GM19463 (cell line): ENCODE measurements around the gene RPL12.

Source experiments
- ATAC-seq: cut with Tn5 transposase; IDR thresholded peaks from one replicate; pipeline ENCODE4 v1.9.1; 2021; ENCODE audit warnings: mild to moderate bottlenecking, moderate library complexity; ENCODE audit not compliant: unreplicated experiment

The RPL12 gene

GRCh38 chr9:127444921-127445850, 6.0 kb downstream of the RPL12 start:
- ATAC-seq = no peak

DNA sequence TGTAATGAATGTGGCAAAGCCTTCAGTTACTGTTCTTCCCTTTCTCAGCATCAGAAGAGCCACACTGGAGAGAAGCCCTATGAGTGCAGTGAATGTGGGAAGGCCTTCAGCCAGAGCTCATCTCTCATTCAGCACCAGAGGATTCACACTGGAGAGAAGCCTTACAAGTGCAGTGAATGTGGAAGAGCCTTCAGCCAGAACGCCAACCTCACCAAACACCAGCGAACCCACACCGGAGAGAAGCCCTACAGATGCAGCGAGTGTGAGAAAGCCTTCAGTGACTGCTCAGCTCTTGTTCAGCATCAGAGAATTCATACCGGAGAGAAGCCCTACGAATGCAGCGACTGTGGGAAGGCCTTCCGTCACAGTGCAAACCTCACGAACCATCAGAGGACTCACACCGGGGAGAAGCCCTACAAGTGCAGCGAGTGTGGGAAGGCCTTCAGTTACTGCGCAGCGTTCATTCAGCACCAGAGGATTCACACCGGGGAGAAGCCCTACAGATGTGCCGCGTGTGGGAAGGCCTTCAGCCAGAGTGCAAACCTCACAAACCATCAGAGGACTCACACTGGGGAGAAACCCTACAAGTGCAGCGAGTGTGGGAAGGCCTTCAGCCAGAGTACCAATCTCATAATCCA, 6.8 kb downstream of the RPL12 start:
- ATAC-seq = no peak

DNA sequence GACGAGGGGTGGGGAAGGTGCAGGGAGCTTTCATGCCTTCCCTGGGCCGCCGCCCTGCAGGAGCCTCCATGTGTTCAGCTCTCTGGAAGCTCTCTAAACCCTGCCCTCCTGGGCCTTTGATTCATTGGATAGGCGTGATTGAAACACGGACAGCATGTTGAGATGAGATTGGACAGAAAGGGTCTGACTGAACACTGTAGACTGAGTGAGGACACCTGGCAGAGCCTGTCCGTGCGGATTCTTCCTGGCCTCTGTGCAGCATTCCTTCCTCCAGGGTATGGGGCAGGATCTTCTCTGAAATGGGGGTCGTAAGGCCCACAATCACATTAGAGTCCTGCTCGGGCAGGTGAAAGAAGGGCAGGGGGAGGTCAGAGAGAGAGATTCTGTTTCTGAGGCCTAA, 12.8 kb downstream of the RPL12 start:
- ATAC-seq = no peak

DNA sequence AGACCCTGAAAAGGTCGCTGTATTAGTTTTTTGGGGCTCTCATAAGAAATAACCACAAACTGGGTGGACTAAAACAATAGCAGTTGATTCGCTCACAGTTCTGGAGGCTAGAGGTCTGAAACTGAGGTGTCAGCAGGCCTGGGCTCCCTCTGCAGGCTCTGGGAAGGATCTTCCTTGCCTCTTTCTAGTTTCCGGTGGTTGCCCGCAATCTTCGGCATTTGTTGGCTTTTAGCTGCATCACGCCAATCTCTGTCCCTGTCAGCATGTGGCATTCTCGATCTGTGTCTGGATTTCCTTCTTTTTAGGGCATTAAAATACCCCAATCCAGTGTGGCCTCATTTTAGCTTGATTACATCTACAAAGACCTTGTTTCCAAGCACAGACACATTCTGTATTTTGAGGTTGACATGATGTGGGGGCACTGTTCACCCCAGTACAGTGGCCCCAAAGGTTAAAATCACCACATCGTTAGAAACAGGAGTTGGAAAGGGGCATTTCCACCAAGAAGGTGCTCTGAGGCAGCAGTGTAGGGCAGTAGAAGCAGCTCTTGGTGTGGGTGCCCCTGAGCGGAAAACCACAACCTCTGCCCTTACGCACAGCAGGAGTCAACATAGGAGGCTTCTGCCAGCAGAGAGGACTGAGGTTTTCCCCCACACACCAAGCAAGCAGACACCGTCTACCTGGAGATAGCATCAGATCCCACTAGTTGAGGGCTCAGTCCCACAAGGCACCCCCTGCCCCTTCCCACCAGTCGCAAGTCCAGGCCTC, 13.5 kb downstream of the RPL12 start:
- no peak for ATAC-seq

- ATAC-seq = no peak
These were observed 20.8 kb downstream of the RPL12 start for GRCh38 chr9:127430415-127430814.

DNA sequence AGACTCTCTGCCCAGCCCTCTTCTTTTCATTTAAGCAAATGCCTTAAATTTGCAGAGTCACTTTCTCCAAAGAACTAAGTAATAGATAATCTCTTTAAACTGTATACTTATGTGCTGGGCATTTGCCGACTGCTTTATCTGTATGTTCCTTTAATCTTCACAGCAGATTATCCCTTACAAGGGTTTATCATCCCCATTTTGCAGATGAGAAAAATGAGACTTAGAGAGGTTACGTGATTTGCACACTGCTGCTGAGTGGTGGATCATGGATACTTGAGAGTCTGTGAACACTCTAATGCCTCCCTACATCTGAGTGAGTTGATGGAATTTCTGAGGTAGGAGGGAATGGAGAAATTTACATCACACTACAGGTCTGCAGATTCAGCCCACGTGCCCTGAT, 22.9 kb downstream of the RPL12 start:
- ATAC-seq = no peak

DNA sequence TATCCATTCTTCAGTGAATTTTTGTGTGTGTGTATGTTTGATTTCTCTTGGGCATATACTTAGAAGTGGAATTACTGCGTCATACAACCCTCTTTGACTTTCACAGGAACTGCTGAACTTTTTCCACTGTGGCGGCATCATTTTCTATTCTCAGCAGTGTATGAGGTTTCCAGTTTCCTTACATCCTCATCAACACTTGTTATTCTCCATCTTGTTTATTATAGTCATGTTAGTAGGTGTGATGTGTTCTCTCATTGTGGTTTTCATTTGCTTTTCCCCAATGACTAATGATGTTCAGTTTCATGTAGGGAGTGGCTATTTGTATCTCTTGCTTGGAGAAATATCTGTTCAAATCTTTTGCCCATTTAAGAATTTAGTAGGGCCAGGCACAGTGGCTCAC, 24.4 kb downstream of the RPL12 start:
- ATAC-seq = no peak

- peak; percentile 17 for ATAC-seq
These were observed 26.6 kb downstream of the RPL12 start for GRCh38 chr9:127424676-127424999.

- peak; percentile 84 for ATAC-seq
These were observed 27.1 kb downstream of the RPL12 start, which contains the start of gene ZNF79 for GRCh38 chr9:127423934-127424675. TSS of gene ZNF79 (plus strand) at chr9:127424382. CDS start at chr9:127424788, 406 bp downstream.

DNA sequence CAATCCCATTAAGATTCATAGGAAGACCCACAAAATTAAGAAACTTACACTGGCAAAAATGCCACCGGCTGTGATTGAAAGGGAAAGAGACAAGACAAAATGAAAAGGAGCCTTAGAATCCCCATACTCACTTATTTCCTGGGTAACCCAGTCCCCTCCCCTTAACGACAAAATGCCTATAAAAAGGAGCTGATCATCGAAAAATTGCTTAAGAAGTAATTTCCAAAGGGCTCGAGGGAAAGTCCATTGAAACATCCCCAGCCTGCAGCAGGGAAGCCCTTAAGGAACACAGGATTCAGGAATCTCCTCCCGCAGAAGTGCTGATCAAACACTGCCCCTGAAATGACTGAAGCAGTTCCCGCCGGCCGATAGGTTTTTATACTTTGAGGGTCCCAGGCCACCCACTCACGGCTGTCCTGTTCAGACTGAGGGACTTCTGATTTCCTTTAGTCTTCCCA, 27.7 kb downstream of the RPL12 start:
- no peak for ATAC-seq

- ATAC-seq = no peak
These were observed 28.4 kb downstream of the RPL12 start for GRCh38 chr9:127422787-127423186.

- ATAC-seq = no peak
These were observed 28.9 kb downstream of the RPL12 start for GRCh38 chr9:127422133-127422782.

DNA sequence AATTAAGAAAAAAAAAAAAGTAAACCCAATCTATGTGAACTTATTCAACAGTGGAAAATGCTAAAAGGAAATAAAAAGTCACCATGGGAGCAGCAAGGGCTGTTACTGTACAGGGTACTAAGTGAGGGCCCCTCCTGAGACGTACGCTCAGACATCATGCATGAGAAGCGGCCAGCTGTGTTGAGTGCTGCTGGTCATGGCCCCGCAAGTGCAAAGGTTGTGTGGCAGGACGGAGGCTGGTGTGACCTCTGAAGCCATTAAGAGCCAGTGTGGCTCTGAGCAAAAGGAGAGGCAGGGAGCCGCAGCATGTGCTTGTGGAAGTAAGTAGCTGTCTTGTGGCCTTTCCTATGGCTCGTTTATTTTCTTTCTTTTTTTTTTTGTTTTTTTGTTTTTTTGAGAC, 30.1 kb downstream of the RPL12 start:
- no peak for ATAC-seq

GRCh38 chr9:127419348-127419747, 31.9 kb downstream of the RPL12 start:
- no peak for ATAC-seq

DNA sequence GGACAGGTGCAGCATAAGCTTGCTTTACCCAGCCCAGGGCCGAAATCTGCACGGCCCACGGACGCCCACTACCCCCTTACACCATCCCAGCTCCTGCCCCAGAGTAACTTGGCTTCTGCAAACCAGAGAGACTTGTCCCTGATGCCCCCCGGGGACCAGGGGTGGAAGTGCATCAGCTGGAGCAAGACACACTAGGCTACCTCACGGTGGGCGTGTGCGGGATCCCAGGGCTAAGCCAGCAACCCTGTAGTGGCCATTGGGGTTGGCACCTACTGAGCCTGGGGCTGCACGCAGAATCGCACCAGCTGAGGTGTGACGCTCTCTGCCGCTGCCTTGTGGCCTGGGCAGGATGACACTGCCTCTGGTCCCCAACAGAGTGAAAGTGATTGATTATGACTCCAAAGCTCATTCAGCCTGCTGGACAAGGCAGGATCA, 33.2 kb downstream of the RPL12 start:
- no peak for ATAC-seq

- no peak for ATAC-seq
These were observed 33.8 kb downstream of the RPL12 start for GRCh38 chr9:127417131-127418036.

DNA sequence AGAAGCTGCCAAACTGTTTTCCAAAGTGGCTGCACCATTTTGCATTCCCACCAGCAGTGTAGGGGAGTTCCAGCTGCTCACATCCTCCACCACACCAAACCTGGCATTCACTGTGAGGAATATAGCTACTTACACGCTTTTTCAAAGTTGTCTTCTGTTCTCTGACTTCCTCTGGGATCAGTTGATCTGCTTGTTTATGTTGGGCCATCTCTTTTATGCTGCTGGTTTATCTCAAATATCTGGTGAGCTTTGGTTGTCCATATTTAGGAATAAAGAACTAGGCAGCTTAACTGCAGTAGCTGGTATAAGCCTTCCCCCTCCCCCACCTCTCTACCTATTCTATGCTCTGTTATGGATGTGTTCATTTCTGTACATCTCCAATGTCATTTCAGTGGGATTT, 35.5 kb downstream of the RPL12 start:
- no peak for ATAC-seq

DNA sequence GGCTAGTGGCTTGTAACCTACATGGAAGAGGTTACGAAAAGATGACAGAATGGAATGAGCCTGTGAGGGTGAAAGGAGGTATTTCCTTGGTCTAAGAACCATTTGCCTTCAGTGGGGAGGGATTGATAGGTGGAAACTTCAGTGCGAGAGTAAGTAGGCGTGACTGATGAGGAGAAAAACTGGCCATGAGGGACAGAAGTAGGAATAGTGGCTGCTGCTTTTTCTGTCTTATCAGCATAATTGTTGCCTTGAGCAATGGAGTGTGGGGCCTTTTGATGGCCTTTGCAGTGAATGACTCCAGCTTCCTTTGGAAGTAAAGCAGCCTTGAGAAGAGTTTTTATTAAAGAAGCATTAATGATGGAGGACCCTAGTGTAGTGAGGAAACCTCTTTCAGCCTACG, 36.1 kb downstream of the RPL12 start:
- no peak for ATAC-seq

DNA sequence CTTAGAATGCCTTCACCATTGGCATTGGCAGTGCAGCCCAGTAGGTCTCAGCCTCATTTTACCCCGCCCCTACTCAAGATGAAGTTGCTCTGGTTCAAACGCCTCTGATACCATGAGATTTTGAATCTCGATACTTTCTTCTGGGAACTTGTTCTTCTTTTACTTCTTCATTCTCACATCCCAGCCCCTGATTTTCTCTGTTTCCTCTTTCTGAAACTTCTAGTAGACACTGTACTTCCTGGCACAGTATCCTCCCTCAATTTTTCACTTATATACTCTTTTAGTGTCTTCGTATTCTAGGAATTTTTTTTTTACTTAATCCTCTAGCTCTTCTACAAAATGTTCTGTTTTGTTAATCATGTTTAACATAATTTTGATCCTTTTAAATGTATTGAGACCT, 40.1 kb downstream of the RPL12 start:
- no peak for ATAC-seq
